Measurements from ENCODE around the gene RBMS1. TPM values are rescaled to one million over a fixed set of nuclear protein-coding genes. Genes with fewer than 3 reads are reported as not detected.

Gene RBMS1
- total and polyA plus RNA-seq, 8 donors, result 91.7 to 133 (median 119) TPM

DNA sequence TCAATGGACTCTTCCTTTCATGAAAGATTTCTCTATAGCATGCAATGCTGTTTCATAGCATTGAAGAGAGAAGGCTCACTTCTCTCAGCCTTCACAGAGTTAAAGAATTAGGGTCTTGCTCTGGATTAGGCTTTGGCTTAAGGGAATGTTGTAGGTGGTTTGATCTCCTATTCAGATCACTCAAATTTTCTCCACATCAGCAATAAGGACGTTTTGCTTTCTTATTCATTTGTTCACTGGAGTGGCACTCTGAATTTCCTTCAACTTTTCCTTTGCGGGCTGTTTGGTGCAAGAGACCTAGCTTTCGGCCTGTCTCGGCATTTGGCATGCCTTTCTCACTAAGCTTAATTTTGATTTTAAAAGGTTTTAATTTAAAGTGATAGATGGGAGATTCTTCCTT, 131.6 kb downstream of the RBMS1 start:
- Histone ChIP-seq H3K4me1 (peaks cover 15 to 79% of the 10 kb centered on the region in 2 donors), H3K27ac (no peak overlapping the region), H3K36me3 (peaks cover 0 to 20% of the 10 kb centered on the region in 2 donors), H3K27me3 (no peaks in the 10 kb centered on the region), H3K4me3 (no peak overlapping the region), H3K9me3 (no peaks in the 10 kb centered on the region)
- ATAC-seq (no peak), DNase-seq (no peak)
- TF ChIP-seq, protein P1, sequence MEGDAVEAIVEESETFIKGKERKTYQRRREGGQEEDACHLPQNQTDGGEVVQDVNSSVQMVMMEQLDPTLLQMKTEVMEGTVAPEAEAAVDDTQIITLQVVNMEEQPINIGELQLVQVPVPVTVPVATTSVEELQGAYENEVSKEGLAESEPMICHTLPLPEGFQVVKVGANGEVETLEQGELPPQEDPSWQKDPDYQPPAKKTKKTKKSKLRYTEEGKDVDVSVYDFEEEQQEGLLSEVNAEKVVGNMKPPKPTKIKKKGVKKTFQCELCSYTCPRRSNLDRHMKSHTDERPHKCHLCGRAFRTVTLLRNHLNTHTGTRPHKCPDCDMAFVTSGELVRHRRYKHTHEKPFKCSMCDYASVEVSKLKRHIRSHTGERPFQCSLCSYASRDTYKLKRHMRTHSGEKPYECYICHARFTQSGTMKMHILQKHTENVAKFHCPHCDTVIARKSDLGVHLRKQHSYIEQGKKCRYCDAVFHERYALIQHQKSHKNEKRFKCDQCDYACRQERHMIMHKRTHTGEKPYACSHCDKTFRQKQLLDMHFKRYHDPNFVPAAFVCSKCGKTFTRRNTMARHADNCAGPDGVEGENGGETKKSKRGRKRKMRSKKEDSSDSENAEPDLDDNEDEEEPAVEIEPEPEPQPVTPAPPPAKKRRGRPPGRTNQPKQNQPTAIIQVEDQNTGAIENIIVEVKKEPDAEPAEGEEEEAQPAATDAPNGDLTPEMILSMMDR (IDR thresholded peaks at IDR 0.05), result no peak
- intact Hi-C loops (cut with DNase I), result no loop called here

DNA sequence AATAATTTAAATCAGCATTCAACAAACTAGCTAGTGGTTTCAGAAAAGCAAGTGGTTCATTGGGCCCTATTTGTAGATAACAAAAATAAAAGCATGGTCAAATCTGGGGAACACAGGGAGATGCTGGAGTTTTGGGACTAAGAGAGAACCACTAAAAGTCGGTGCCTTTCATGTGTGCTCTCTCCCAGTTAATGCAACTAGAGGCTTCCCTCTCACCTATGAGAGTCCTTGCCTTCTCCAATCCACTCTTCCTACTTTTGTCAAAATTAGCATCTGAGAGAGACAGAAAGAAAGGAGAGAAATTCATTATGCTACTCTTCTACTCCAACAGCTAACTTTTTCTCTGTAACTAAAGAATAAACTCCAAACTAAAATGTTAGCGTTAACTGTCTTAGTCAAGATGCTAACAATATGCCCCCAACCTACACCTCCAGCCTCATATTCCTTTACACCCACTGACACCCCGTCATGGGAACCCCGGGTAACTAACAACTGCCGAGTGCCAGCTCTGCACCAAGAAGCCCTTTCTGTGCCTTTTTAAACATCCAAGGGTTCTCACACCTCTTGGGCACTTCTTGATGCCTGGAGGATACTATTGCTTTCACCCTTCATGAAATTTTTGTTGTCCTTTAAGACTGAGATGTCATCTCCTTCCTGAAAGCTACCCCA, 133.4 kb downstream of the RBMS1 start:
- Histone ChIP-seq H3K36me3 (peaks cover 0 to 4% of the 10 kb centered on the region in 2 donors), H3K9me3 (no peaks in the 10 kb centered on the region), H3K4me3 (no peak overlapping the region), H3K4me1 (peaks cover 15 to 79% of the 10 kb centered on the region in 2 donors), H3K27ac (no peak overlapping the region), H3K27me3 (no peaks in the 10 kb centered on the region)
- DNase-seq (no peak), ATAC-seq (no peak)
- TF ChIP-seq, protein P1 (IDR thresholded peaks at IDR 0.05), result no peak
- intact Hi-C loops (cut with DNase I), result no loop called here

DNA sequence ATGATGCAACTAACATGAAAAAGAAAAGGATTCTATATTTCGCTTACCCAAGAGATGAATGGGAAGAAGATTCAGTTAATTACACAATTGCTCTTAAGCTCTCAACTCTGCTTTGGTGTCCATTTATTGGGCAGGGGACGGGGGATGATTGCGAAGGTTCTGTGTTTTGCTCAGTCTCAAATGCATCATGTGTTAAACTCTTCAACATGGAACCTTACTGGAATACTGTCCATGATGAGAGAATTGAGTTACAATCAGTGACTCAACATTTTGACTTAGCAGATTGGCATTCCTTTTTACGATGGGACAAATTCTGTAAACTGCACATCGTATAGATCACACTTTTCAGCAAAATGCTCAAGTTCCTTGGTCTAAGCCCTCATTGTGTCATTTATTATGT, 135.6 kb downstream of the RBMS1 start:
- no peak for DNase-seq
- no peak overlapping the region for H3K4me3 ChIP-seq
- H3K27ac ChIP-seq, result no peak overlapping the region
- TF ChIP-seq, protein P1 (IDR thresholded peaks at IDR 0.05), result no peak
- intact Hi-C loops (cut with DNase I), result no loop called here
- H3K27me3 ChIP-seq, result no peaks in the 10 kb centered on the region
- ATAC-seq, result no peak
- no peaks in the 10 kb centered on the region for H3K36me3 ChIP-seq
- H3K4me1 ChIP-seq, result peaks cover 10 to 78% of the 10 kb centered on the region in 2 donors
- no peaks in the 10 kb centered on the region for H3K9me3 ChIP-seq

DNA sequence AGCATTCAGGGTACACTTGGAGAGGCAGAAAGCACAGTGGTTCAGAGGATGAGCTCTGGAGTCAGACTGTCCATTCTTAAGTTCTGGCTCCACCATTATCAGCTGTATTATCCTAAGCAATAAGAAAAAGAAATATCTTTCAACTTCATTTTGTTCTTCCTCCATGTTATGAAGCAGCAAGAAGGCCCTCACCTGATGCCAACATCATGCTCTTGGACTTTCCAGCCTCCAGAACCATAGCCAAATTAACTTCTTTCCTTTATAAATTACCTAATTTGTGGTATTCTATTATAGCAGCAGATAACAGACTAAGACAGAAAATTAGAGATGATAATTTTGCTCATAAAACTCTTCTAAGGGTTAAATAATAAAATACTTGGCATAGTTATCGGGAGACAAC, 137.1 kb downstream of the RBMS1 start:
- ATAC-seq, result no peak
- Histone ChIP-seq H3K9me3 (no peaks in the 10 kb centered on the region), H3K27ac (peak overlapping the region in 1 of 2 donors; percentile 47), H3K27me3 (no peaks in the 10 kb centered on the region), H3K4me3 (no peak overlapping the region), H3K4me1 (peaks cover 13 to 78% of the 10 kb centered on the region in 2 donors), H3K36me3 (no peaks in the 10 kb centered on the region)
- TF ChIP-seq, protein P1 (IDR thresholded peaks at IDR 0.05), result no peak
- no peak for DNase-seq
- intact Hi-C loops (cut with DNase I), result no loop called here

DNA sequence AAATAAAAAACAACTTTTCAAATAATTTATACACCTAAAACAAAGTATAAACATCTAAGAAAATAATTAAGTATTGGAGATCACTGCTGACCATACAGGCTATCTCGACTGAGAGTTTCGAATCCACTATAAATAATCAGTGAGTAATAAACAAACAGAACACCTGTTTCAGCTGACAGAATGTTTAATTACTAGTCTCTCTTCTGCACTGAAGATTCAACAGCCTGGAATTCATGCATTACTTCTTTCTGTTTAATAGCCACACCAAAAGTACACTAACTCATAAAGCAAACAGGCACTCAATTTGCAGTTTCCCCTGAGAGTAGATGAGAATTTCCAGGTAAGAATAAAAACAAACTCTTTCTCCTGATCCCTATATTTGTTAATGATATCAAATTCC, 138.5 kb downstream of the RBMS1 start:
- H3K4me1 ChIP-seq, result peaks cover 13 to 80% of the 10 kb centered on the region in 2 donors
- no peaks in the 10 kb centered on the region for H3K27me3 ChIP-seq
- H3K9me3 ChIP-seq, result no peaks in the 10 kb centered on the region
- DNase-seq (no peak), ATAC-seq (peak; percentile 42)
- intact Hi-C loops (cut with DNase I), result no loop called here
- peak overlapping the region in 1 of 2 donors; percentile 47 for H3K27ac ChIP-seq
- TF ChIP-seq, protein P1 (IDR thresholded peaks at IDR 0.05), result no peak
- no peak overlapping the region for H3K4me3 ChIP-seq
- peaks cover 0 to under 1% of the 10 kb centered on the region in 2 donors for H3K36me3 ChIP-seq

All from left lung (tissue), 10 donors.